NOMO-1 treated with dmso at 0.1 percent for 144 hours (cell line): Measurements from ENCODE around the gene VIPR2.
"Not testable (repeated sequence)": the region's sequence is repeated elsewhere in the genome, so short reads cannot be mapped to it uniquely, and the experiment has no call there.

Experiments used
- DNase-seq: peaks from one replicate; lab custom pipeline; 2025; ENCODE audit not compliant: unreplicated experiment; lab: John Stamatoyannopoulos, UW

The VIPR2 gene

GRCh38 chr7:159094023-159094740 lies 50.5 kb downstream of the VIPR2 start:
- DNase-seq: no peak

GRCh38 chr7:159093351-159093971 lies 51.2 kb downstream of the VIPR2 start:
- DNase-seq: no peak

- no peak for DNase-seq
These were observed 52.0 kb downstream of the VIPR2 start for GRCh38 chr7:159092701-159093121.

GRCh38 chr7:159091480-159092475 lies 52.9 kb downstream of the VIPR2 start:
- no peak for DNase-seq

GRCh38 chr7:159091041-159091440 lies 53.6 kb downstream of the VIPR2 start:
- DNase-seq: no peak

GRCh38 chr7:159088016-159088865 lies 56.4 kb downstream of the VIPR2 start:
- DNase-seq: no peak

- no peak for DNase-seq
These were observed 58.3 kb downstream of the VIPR2 start for GRCh38 chr7:159086301-159086925.

GRCh38 chr7:159084069-159084801 lies 60.4 kb downstream of the VIPR2 start:
- no peak for DNase-seq

GRCh38 chr7:159083698-159084068 lies 61.0 kb downstream of the VIPR2 start:
- DNase-seq: no peak

GRCh38 chr7:159083001-159083697 lies 61.5 kb downstream of the VIPR2 start:
- no peak for DNase-seq

GRCh38 chr7:159082075-159082474 lies 62.6 kb downstream of the VIPR2 start:
- not testable (repeated sequence) for DNase-seq

- no peak for DNase-seq
These were observed 65.8 kb downstream of the VIPR2 start for GRCh38 chr7:159078911-159079270.

GRCh38 chr7:159078193-159078910 lies 66.3 kb downstream of the VIPR2 start:
- DNase-seq: no peak

- no peak for DNase-seq
These were observed 68.3 kb downstream of the VIPR2 start for GRCh38 chr7:159076333-159076732.

GRCh38 chr7:159075563-159076238 lies 69.0 kb downstream of the VIPR2 start:
- no peak for DNase-seq

- no peak for DNase-seq
These were observed 73.4 kb downstream of the VIPR2 start for GRCh38 chr7:159071260-159071659.

GRCh38 chr7:159070431-159071148 lies 74.1 kb downstream of the VIPR2 start:
- no peak for DNase-seq
